ENCODE data around the gene TENT4B.
"Not testable (repeated sequence)": the region's sequence is repeated elsewhere in the genome, so short reads cannot be mapped to it uniquely, and the experiment has no call there.

The TENT4B gene

GRCh38 chr16:50227665-50228064, 74.6 kb downstream of the TENT4B start:
- DNase-seq (ENCODE audit: low read depth in 2 of 3, low spot score in 1 of 3) = no peak

- no peak for DNase-seq (ENCODE audit: low read depth in 2 of 3, low spot score in 1 of 3)
These were observed 75.3 kb downstream of the TENT4B start for GRCh38 chr16:50228364-50228868.

GRCh38 chr16:50229149-50229726, 76.1 kb downstream of the TENT4B start:
- no peak for DNase-seq (ENCODE audit: low read depth in 2 of 3, low spot score in 1 of 3)

- no peak for DNase-seq (ENCODE audit: low read depth in 2 of 3, low spot score in 1 of 3)
These were observed 81.9 kb downstream of the TENT4B start for GRCh38 chr16:50234771-50235556.

- DNase-seq (ENCODE audit: low read depth in 2 of 3, low spot score in 1 of 3) = no peak
These were observed 82.5 kb downstream of the TENT4B start for GRCh38 chr16:50235581-50235980.

GRCh38 chr16:50238314-50238713, 85.2 kb downstream of the TENT4B start:
- no peak for DNase-seq (ENCODE audit: low read depth in 2 of 3, low spot score in 1 of 3)

- DNase-seq (ENCODE audit: low read depth in 2 of 3, low spot score in 1 of 3) = no peak
These were observed 85.8 kb downstream of the TENT4B start for GRCh38 chr16:50238868-50239301.

- DNase-seq (ENCODE audit: low read depth in 2 of 3, low spot score in 1 of 3) = not testable (repeated sequence)
These were observed 89.9 kb downstream of the TENT4B start for GRCh38 chr16:50243024-50243423.

GRCh38 chr16:50244140-50244503, 91.0 kb downstream of the TENT4B start:
- no peak for DNase-seq (ENCODE audit: low read depth in 2 of 3, low spot score in 1 of 3)

- no peak for DNase-seq (ENCODE audit: low read depth in 2 of 3, low spot score in 1 of 3)
These were observed 91.7 kb downstream of the TENT4B start for GRCh38 chr16:50244504-50245416.

GRCh38 chr16:50245417-50246298, 92.6 kb downstream of the TENT4B start:
- DNase-seq (ENCODE audit: low read depth in 2 of 3, low spot score in 1 of 3) = peak; percentile 41 to 52 (median 49)

GRCh38 chr16:50246299-50247122, 93.4 kb downstream of the TENT4B start:
- DNase-seq (ENCODE audit: low read depth in 2 of 3, low spot score in 1 of 3) = no peak

GRCh38 chr16:50247123-50247905, 94.2 kb downstream of the TENT4B start:
- no peak for DNase-seq (ENCODE audit: low read depth in 2 of 3, low spot score in 1 of 3)

GRCh38 chr16:50247906-50248608, 95.0 kb downstream of the TENT4B start:
- no peak for DNase-seq (ENCODE audit: low read depth in 2 of 3, low spot score in 1 of 3)

GRCh38 chr16:50248845-50249244, 95.7 kb downstream of the TENT4B start:
- no peak for DNase-seq (ENCODE audit: low read depth in 2 of 3, low spot score in 1 of 3)

- DNase-seq (ENCODE audit: low read depth in 2 of 3, low spot score in 1 of 3) = no peak
These were observed 98.4 kb downstream of the TENT4B start for GRCh38 chr16:50251375-50252081.

- DNase-seq (ENCODE audit: low read depth in 2 of 3, low spot score in 1 of 3) = no peak
These were observed 99.0 kb downstream of the TENT4B start for GRCh38 chr16:50252082-50252611.
